GM21423 (cell line): ENCODE results near the gene FAM210A.
A peak's percentile ranks its signal among the peaks of the same experiment; 100 is the strongest.

ENCODE experiments used
- ATAC-seq: cut with Tn5 transposase; IDR thresholded peaks from one replicate; pipeline ENCODE4 v1.9.1; 2021; ENCODE audit warnings: mild to moderate bottlenecking, moderate library complexity; ENCODE audit not compliant: unreplicated experiment

The FAM210A gene

DNA sequence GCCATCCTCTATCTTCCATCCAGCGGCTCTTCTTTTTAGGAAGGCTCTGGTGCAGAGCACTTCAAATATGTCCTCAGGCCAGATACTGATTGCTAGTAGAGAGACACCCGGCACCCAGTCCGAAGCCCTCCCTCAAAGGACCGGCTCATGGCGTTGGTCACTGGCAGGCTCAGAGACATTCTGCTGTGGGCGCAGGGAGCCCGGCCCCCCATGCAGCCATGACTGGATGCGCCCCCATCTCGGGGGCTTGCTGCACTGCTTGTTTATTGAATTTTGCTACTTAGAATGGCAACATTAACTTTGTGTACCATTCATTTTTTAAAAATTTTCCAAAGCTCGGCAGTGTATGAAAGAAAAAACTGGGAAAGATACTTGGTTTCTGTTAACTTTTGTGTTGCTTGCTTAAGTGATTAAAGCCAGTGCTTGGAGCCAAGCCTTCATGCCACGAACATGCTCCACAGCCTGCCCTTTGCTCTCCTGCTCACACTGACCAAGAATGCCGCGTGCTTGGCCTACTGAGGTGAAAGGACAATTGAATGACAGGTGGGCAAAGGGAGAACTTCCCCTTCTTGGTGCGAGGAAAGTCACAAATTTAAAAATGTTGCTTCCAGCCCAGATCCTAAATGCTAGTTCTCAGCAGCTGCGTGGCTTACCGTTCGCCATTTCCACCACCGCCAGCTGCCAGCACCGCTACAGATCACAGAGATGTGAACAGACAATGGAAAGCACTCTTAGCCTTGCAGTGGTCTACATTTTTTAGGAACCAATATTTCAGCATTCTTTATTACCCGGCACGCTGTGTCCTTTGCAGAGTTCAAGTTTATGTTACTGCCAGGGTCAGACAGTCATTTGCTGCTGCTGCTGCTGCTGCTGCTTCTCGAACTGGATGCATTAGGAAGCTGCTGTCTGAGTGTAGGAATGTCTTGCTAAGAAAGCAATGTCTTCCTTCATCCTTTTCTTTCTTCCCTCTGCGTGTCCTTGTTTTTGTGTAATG is 76.7 kb downstream of the FAM210A start:
- no peak for ATAC-seq

- ATAC-seq = no peak
These were observed 78.6 kb downstream of the FAM210A start for GRCh38 chr18:13647761-13648160.

- ATAC-seq = no peak
These were observed 79.7 kb downstream of the FAM210A start for GRCh38 chr18:13646633-13647032.

DNA sequence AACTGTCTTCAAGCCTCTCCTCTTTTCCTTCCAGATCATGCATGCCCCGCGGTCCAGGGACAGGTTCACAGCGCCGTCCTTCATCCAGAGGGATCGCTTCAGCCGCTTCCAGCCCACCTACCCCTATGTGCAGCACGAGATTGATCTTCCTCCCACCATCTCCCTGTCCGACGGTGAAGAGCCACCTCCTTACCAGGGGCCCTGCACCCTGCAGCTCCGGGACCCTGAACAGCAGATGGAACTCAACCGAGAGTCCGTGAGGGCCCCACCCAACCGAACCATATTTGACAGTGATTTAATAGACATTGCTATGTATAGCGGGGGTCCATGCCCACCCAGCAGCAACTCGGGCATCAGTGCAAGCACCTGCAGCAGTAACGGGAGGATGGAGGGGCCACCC is 81.3 kb downstream of the FAM210A start:
- no peak for ATAC-seq

DNA sequence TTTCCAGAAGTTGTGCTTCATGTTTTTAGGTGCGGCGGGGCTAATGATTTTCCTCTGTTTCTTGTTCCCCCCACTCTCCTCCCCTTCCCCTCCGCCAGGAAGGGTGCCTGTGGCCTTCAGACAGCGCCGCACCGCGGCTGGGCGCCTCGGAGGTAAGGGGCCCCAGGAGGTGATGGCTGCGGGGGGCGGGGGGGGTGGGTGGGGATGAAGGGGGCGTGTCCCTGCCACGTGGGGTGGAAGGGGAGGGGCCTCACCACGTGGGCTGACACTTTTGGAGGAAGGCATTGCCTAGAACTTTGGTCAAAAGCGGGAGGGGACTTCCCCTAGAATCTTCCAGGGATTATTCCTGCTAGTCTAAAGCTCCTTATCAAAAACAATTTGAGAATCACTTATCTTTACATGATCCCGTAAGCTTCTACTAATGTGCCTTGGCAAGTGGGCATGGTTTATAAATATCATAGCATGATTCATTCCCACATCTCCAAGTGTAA is 83.1 kb downstream of the FAM210A start:
- ATAC-seq = no peak

- no peak for ATAC-seq
These were observed 83.9 kb downstream of the FAM210A start for GRCh38 chr18:13642440-13642827.

GRCh38 chr18:13641551-13642439 is 84.6 kb downstream of the FAM210A start:
- ATAC-seq = no peak

DNA sequence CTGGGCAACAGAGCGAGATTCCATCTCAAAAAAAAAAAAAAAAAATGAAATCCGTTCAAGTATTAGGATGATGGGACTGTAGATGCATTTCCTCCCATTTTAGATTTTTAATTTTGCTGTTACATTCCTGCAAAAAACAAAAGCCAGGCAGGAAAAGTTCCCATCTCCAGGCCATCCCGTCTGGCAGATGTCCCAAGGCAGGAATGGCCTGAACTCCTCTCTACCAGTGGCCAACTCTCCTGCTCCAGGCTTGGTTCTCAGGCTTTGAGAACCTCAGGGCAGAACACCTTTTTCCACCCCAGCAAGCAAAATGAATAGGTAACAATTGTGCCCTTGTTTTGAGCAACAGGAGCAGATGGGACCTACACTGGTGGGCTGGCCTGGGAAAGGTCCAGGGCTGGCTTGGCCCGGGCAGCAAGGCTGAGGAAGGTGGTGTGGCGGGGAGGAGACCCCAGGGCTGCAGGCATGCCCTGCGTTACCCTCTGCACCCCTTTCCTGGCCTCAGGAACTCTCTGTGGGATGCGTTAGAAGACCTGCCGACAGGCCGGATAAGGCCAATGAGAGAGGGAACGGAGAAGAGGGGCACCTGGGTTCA is 86.0 kb downstream of the FAM210A start:
- ATAC-seq = no peak

DNA sequence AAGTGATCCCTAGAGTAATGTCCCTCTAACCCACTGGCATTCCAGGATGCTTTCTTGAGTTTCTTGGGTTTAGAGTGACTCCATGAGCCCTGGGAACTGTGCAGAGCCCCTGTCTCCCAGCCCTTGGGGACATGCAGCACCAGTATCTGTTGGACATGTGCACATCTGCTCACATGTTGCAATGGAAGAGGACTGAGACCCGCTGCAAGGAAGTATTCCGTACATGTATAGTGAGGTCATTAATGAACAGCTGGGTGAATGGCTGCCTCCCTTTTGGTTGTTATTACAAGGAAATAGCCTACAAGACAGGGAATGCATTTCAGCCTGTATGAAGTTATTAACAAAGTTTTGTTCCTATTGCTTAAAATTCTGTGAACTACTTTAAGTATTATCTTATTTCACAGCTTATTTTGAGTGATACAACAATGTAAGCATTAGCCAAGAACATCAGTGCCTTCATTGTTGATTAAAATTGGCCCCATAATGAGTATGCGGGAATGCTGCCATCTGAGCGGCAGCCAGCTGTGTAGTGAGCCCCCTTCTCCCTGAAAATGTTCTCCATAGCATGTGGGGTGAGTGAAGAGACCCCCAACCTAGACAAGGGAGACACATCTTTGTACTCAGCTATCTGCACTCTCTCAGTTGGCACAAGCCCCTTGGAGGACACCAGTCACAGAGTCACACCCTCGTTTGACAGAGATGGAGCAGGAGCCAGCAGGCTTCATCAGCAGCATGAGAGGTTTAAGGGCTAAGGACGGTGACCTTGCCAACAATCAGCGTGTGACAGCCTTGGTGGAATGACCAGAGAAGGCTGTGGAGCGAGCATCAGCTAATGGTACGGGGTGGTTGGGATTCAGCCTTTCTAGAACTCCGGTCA is 87.4 kb downstream of the FAM210A start:
- ATAC-seq = no peak

DNA sequence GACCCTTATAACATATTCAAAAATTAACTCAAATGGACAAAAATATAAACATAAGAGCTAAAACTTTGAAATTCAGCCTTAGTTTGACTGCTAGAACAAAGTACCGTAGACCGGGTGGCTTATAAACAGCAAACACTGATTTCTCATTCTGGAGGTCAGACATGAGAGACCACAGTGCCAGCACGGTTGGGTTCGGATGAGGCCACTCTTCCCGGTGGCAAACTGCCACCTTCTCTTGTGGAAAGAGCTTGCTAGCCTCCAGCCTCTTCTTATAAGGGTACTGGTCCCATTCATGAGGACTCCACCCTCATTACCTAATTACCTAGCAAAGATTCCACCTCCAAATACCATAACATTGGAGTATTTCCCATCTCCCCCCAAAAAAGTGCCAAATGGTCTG is 91.3 kb downstream of the FAM210A start:
- ATAC-seq = no peak

DNA sequence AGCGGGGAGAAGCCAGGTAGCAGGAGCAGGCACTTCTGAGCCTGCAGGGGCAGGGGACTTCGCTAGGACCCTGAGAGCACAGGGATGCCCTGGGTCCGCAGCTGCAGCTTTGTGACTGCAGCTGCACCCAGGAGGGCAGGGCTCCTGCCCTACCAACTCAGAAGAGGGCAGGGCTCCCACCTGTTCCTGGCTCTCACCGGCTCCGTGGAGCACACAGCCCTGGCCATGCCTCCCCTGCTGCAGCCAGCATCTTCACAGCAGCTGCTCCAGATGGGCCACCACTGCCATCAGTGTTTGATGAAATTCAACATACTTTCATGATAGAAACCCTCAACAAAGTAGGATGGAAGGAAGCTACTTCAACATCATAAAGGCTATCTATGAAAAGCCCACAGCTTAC is 92.7 kb downstream of the FAM210A start:
- ATAC-seq = no peak

- ATAC-seq = no peak
These were observed 95.6 kb downstream of the FAM210A start for GRCh38 chr18:13630716-13631268.

GRCh38 chr18:13629841-13630715 is 96.3 kb downstream of the FAM210A start:
- ATAC-seq = peak; percentile 84

DNA sequence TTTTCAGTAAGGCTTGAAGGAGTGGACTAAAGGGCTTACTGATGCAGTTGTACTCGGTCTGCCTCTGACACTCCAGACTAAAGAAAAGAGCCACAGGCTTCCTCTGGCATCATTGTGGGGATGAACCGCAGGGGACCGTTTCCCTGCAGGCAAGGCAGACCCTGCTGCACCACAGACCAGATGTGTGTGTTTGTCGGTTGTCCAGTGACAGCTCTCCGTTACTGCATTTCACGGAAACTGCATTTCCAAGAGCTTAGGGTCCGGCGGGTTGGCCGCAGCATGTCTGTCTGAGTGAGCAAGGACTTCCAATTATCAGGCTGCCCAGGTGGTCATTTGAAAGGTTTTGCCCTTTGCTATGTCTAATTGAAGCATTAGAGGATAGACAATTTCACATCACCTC is 98.1 kb downstream of the FAM210A start:
- no peak for ATAC-seq

- no peak for ATAC-seq
These were observed 98.7 kb downstream of the FAM210A start for GRCh38 chr18:13627639-13628038.

DNA sequence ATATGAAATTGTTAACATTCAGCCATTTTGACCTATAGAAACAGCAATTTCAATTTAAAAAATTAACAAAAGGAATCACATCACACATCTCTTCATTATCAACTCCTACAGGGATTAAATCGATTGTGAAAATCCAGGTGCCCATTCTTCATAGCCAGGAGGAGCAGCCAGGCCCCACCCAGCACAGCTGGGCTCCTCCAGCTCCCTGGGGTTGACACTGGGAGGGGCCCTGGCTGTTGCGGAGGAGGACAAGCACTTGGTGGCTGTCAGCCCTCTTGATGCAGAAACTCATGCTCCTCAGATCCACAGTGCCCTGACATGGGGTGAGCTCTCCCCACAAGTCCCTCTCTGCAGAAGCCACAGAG is 99.8 kb downstream of the FAM210A start:
- no peak for ATAC-seq

GRCh38 chr18:13625843-13626543 is 100.4 kb downstream of the FAM210A start:
- ATAC-seq = no peak

GRCh38 chr18:13625355-13625754 is 101.0 kb downstream of the FAM210A start:
- ATAC-seq = no peak
